Measurements from ENCODE around the gene RALGAPA2.

DNA sequence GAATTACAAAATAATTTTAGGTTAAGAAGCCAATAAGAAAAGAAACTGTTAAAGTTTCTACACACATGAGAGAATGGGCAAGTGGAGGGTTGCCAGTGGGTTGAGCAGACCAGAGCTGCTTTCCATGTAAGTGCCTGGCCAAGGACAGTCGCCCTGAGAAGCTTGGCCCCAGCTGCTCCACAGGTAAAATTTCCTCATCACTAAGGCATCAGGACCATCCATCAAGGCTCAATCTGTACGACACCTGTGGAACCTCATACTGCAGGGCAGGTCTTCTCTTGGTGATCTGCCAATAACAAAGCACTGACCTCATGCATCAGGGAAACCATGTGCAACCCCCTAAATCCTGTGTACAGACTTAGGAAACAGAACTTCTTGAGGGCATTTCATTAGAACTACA, 229.1 kb downstream of the RALGAPA2 start:
- no peak for TF ChIP-seq CTCF (IDR thresholded peaks at IDR 0.05)
- no peak for TF ChIP-seq POLR2A (IDR thresholded peaks at IDR 0.05)

All from testis (tissue), 2 donors.